BE2C (cell line): ENCODE measurements around the gene ZBTB40.

ENCODE experiments used
- DNase-seq: peaks from one replicate; pipeline ENCODE4 v3.0.0-alpha.2; 2020
- H3K27me3 ChIP-seq: fragments of 250-450 bp; sonication (Bioruptor Pico); 2 replicates; pipeline ENCODE4 v1.5.1; 2020; ENCODE audit warnings: mild to moderate bottlenecking
- H3K36me3 ChIP-seq: fragments of 250-450 bp; sonication (Bioruptor Pico); 2 replicates; pipeline ENCODE4 v1.5.1; 2020; ENCODE audit warnings: mild to moderate bottlenecking
- H3K4me1 ChIP-seq: fragments of 250-450 bp; sonication (Bioruptor Pico); 2 replicates; pipeline ENCODE4 v1.5.1; 2020
- H3K4me3 ChIP-seq: 2 replicates; pipeline ENCODE4 v1.5.1; 2011; ENCODE audit warnings: low read depth, low read length
- H3K9me3 ChIP-seq: fragments of 250-450 bp; sonication (Bioruptor Pico); 2 replicates; pipeline ENCODE4 v1.5.1; 2020
- CTCF ChIP-seq: IDR thresholded peaks from 2 replicates; pipeline ENCODE4 v1.5.1; 2012; ENCODE audit warnings: mild to moderate bottlenecking, low read depth, low read length

The ZBTB40 gene

GRCh38 chr1:22552021-22552420 lies 100.4 kb downstream of the ZBTB40 start:
- no peak for TF ChIP-seq CTCF
- DNase-seq = no peak
- H3K4me3 ChIP-seq = no peak overlapping the region
- peaks cover 10% of the 10 kb centered on the region for H3K4me1 ChIP-seq
- H3K9me3 ChIP-seq = no peaks in the 10 kb centered on the region
- no peaks in the 10 kb centered on the region for H3K36me3 ChIP-seq
- H3K27me3 ChIP-seq = no peaks in the 10 kb centered on the region

GRCh38 chr1:22553104-22553880 lies 101.6 kb downstream of the ZBTB40 start:
- TF ChIP-seq CTCF = no peak
- Histone ChIP-seq H3K27me3 (no peaks in the 10 kb centered on the region), H3K9me3 (no peaks in the 10 kb centered on the region), H3K4me1 (peaks cover 18% of the 10 kb centered on the region), H3K4me3 (no peak overlapping the region), H3K36me3 (no peaks in the 10 kb centered on the region)
- peak; percentile 42 for DNase-seq

GRCh38 chr1:22553991-22554522 lies 102.4 kb downstream of the ZBTB40 start:
- no peak for TF ChIP-seq CTCF
- Histone ChIP-seq H3K36me3 (no peaks in the 10 kb centered on the region), H3K9me3 (no peaks in the 10 kb centered on the region), H3K4me3 (no peak overlapping the region), H3K4me1 (peaks cover 18% of the 10 kb centered on the region), H3K27me3 (no peaks in the 10 kb centered on the region)
- no peak for DNase-seq

- no peak for TF ChIP-seq CTCF
- H3K4me1 ChIP-seq = peaks cover 18% of the 10 kb centered on the region
- no peaks in the 10 kb centered on the region for H3K27me3 ChIP-seq
- H3K4me3 ChIP-seq = no peak overlapping the region
- DNase-seq = no peak
- H3K9me3 ChIP-seq = no peaks in the 10 kb centered on the region
- H3K36me3 ChIP-seq = no peaks in the 10 kb centered on the region
Observed at GRCh38 chr1:22555371-22555656, 103.7 kb downstream of the ZBTB40 start.

GRCh38 chr1:22556391-22557104 lies 104.9 kb downstream of the ZBTB40 start:
- no peak for TF ChIP-seq CTCF
- DNase-seq = no peak
- no peaks in the 10 kb centered on the region for H3K36me3 ChIP-seq
- no peaks in the 10 kb centered on the region for H3K9me3 ChIP-seq
- H3K27me3 ChIP-seq = no peaks in the 10 kb centered on the region
- H3K4me3 ChIP-seq = no peak overlapping the region
- peaks cover 18% of the 10 kb centered on the region for H3K4me1 ChIP-seq

GRCh38 chr1:22557341-22557950 lies 105.8 kb downstream of the ZBTB40 start:
- Histone ChIP-seq H3K4me1 (peaks cover 18% of the 10 kb centered on the region), H3K9me3 (no peaks in the 10 kb centered on the region), H3K36me3 (no peaks in the 10 kb centered on the region), H3K4me3 (no peak overlapping the region), H3K27me3 (no peaks in the 10 kb centered on the region)
- TF ChIP-seq CTCF = no peak
- no peak for DNase-seq
